Jurkat, Clone E6-1 (cell line): Measurements from ENCODE around the gene DENND1A.
A peak's percentile ranks its signal among the peaks of the same experiment; 100 is the strongest.

ENCODE experiments used
- DNase-seq: peaks from one replicate; pipeline ENCODE4 v3.0.0-alpha.2; 2011; ENCODE audit warnings: low read depth, low spot score
- H3K4me3 ChIP-seq: 2 replicates; pipeline ENCODE4 v1.5.1; 2011; ENCODE audit warnings: mild to moderate bottlenecking, low read length, control low read depth, moderate library complexity

Gene DENND1A

GRCh38 chr9:123792501-123792900 lies 137.4 kb downstream of the DENND1A start:
- DNase-seq = no peak
- no peak overlapping the region for H3K4me3 ChIP-seq

- no peak for DNase-seq
- no peak overlapping the region for H3K4me3 ChIP-seq
These were observed 140.2 kb downstream of the DENND1A start for GRCh38 chr9:123789554-123790292.

- no peak for DNase-seq
- no peak overlapping the region for H3K4me3 ChIP-seq
These were observed 142.5 kb downstream of the DENND1A start for GRCh38 chr9:123787416-123787815.

- H3K4me3 ChIP-seq = no peak overlapping the region
- no peak for DNase-seq
These were observed 145.4 kb downstream of the DENND1A start for GRCh38 chr9:123784518-123784917.

- no peak for DNase-seq
- H3K4me3 ChIP-seq = no peak overlapping the region
These were observed 151.6 kb downstream of the DENND1A start for GRCh38 chr9:123778232-123778902.

- DNase-seq = no peak
- H3K4me3 ChIP-seq = no peak overlapping the region
These were observed 153.0 kb downstream of the DENND1A start for GRCh38 chr9:123776708-123777537.

- peak; percentile 70 for DNase-seq
- no peak overlapping the region for H3K4me3 ChIP-seq
These were observed 154.3 kb downstream of the DENND1A start for GRCh38 chr9:123775289-123776284.

- no peak overlapping the region for H3K4me3 ChIP-seq
- DNase-seq = no peak
These were observed 156.1 kb downstream of the DENND1A start for GRCh38 chr9:123773783-123774182.

GRCh38 chr9:123772967-123773366 lies 157.0 kb downstream of the DENND1A start:
- H3K4me3 ChIP-seq = no peak overlapping the region
- no peak for DNase-seq

- DNase-seq = no peak
- H3K4me3 ChIP-seq = no peak overlapping the region
These were observed 157.6 kb downstream of the DENND1A start for GRCh38 chr9:123772374-123772773.

GRCh38 chr9:123771690-123772089 lies 158.2 kb downstream of the DENND1A start:
- no peak overlapping the region for H3K4me3 ChIP-seq
- DNase-seq = no peak

GRCh38 chr9:123769719-123770118 lies 160.2 kb downstream of the DENND1A start:
- no peak overlapping the region for H3K4me3 ChIP-seq
- DNase-seq = no peak

- no peak overlapping the region for H3K4me3 ChIP-seq
- DNase-seq = no peak
These were observed 165.9 kb downstream of the DENND1A start for GRCh38 chr9:123763910-123764588.

GRCh38 chr9:123761905-123762605 lies 167.9 kb downstream of the DENND1A start:
- no peak for DNase-seq
- H3K4me3 ChIP-seq = no peak overlapping the region

GRCh38 chr9:123757960-123758359 lies 172.0 kb downstream of the DENND1A start:
- DNase-seq = no peak
- no peak overlapping the region for H3K4me3 ChIP-seq

- no peak overlapping the region for H3K4me3 ChIP-seq
- DNase-seq = no peak
These were observed 172.4 kb downstream of the DENND1A start for GRCh38 chr9:123757547-123757946.

GRCh38 chr9:123756484-123757106 lies 173.3 kb downstream of the DENND1A start:
- DNase-seq = no peak
- H3K4me3 ChIP-seq = no peak overlapping the region
